Right atrium auricular region (tissue), 2 donors: Measurements from ENCODE around the gene NABP1. TPM values are rescaled to one million over a fixed set of nuclear protein-coding genes. Genes with fewer than 3 reads are reported as not detected.

Experiments
- DNase-seq: peaks from one replicate; pipeline ENCODE4 v3.0.0-alpha.2; 2019; ENCODE audit warnings: low spot score
- H3K27ac ChIP-seq, 2 donors: fragments of 200-600 bp; sonication (generic); 1 replicate in 1 of 2; 2 replicates in 1 of 2; pipeline ENCODE4 v1.5.1; 2016 to 2019
- H3K27me3 ChIP-seq, 2 donors: fragments of 200-600 bp; sonication (generic); one replicate each; pipeline versions ENCODE4 v1.5.1 to v1.6.0; 2017 to 2019
- H3K36me3 ChIP-seq: fragments of 200-600 bp; sonication (generic); one replicate; pipeline ENCODE4 v1.5.1; 2016
- H3K4me1 ChIP-seq, 2 donors: fragments of 200-600 bp; sonication (generic); one replicate each; pipeline versions ENCODE4 v1.5.1 to v1.6.0; 2017 to 2019
- H3K4me3 ChIP-seq, 2 donors: fragments of 200-600 bp; sonication (generic); 1 replicate in 1 of 2; 2 replicates in 1 of 2; pipeline ENCODE4 v1.5.1; 2017 to 2019; ENCODE audit warnings: mild to moderate bottlenecking in 1 of 2, moderate library complexity in 1 of 2
- H3K9me3 ChIP-seq, 2 donors: fragments of 200-600 bp; sonication (generic); one replicate each; pipeline ENCODE4 v1.5.1; 2019
- CTCF ChIP-seq, 2 donors: fragments of 200-600 bp; sonication (generic); IDR thresholded peaks; one replicate each; pipeline ENCODE4 v1.5.1; 2019; ENCODE audit warnings: antibody characterized with exemption in 2 of 2
- total RNA-seq, 2 donors: library from RNA; depleted of rRNA; stranded (reverse); fragments of >200 nt; gene quantifications; one replicate each; pipeline ENCODE4 v1.1.0, GENCODE V29; 2016

The NABP1 gene
- 1 to 10 TPM; 2.2 to 6.0 TPM for total RNA-seq

GRCh38 chr2:191677646-191678436 lies at the start of gene NABP1:
Gene NABP1 (plus strand): TSS chr2:191678136. CDS start chr2:191678615, 479 bp downstream.
- H3K36me3 ChIP-seq, result no peaks in the 10 kb centered on the region
- H3K27me3 ChIP-seq, result no peaks in the 10 kb centered on the region
- H3K9me3 ChIP-seq, result no peaks in the 10 kb centered on the region
- H3K4me1 ChIP-seq, result peaks cover 0 to 6% of the 10 kb centered on the region in 2 donors
- H3K27ac ChIP-seq, result peak within 1 kb of the TSS; percentile 93 to 95
- DNase-seq, result peak; percentile 98
- no peak for TF ChIP-seq CTCF (IDR thresholded peaks at IDR 0.05)
- H3K4me3 ChIP-seq, result peak within 1 kb of the TSS; percentile 62 to 66

GRCh38 chr2:191629001-191629453 lies 48.9 kb upstream of the NABP1 start:
- no peaks in the 10 kb centered on the region for H3K27me3 ChIP-seq
- no peak for TF ChIP-seq CTCF (IDR thresholded peaks at IDR 0.05)
- H3K9me3 ChIP-seq, result no peaks in the 10 kb centered on the region
- no peaks in the 10 kb centered on the region for H3K36me3 ChIP-seq
- no peak for DNase-seq
- H3K4me3 ChIP-seq, result no peak overlapping the region
- no peaks in the 10 kb centered on the region for H3K4me1 ChIP-seq
- no peak overlapping the region for H3K27ac ChIP-seq

GRCh38 chr2:191629976-191630712 lies 47.8 kb upstream of the NABP1 start:
- Histone ChIP-seq H3K27ac (no peak overlapping the region), H3K27me3 (no peaks in the 10 kb centered on the region)

GRCh38 chr2:191631754-191632153 lies 46.2 kb upstream of the NABP1 start:
- Histone ChIP-seq H3K4me3 (no peak overlapping the region), H3K27ac (no peak overlapping the region), H3K36me3 (no peaks in the 10 kb centered on the region), H3K27me3 (no peaks in the 10 kb centered on the region), H3K4me1 (no peaks in the 10 kb centered on the region), H3K9me3 (no peaks in the 10 kb centered on the region)
- TF ChIP-seq CTCF (IDR thresholded peaks at IDR 0.05), result no peak
- DNase-seq, result no peak

More at GRCh38 chr2:191629976-191630712, 47.8 kb upstream of the NABP1 start:
- DNase-seq, result no peak
- no peaks in the 10 kb centered on the region for H3K36me3 ChIP-seq
- H3K4me1 ChIP-seq, result no peaks in the 10 kb centered on the region
- H3K4me3 ChIP-seq, result no peak overlapping the region
- no peak for TF ChIP-seq CTCF (IDR thresholded peaks at IDR 0.05)
- no peaks in the 10 kb centered on the region for H3K9me3 ChIP-seq

GRCh38 chr2:191632426-191632825 lies 45.5 kb upstream of the NABP1 start:
- TF ChIP-seq CTCF (IDR thresholded peaks at IDR 0.05), result no peak

More at GRCh38 chr2:191632426-191632825, 45.5 kb upstream of the NABP1 start:
- H3K27me3 ChIP-seq, result no peaks in the 10 kb centered on the region
- no peak overlapping the region for H3K4me3 ChIP-seq
- H3K4me1 ChIP-seq, result no peaks in the 10 kb centered on the region
- no peaks in the 10 kb centered on the region for H3K36me3 ChIP-seq
- H3K27ac ChIP-seq, result no peak overlapping the region
- H3K9me3 ChIP-seq, result no peaks in the 10 kb centered on the region
- DNase-seq, result no peak
